Glomerular endothelial cell (primary cell): ENCODE results near the gene NBEAL2. TPM values are rescaled to one million over a fixed set of nuclear protein-coding genes. Genes with fewer than 3 reads are reported as not detected.

Experiments
- DNase-seq: peaks from one replicate; pipeline ENCODE4 v3.0.0-alpha.2; 2011; ENCODE audit warnings: low read depth, low spot score; ENCODE audit errors: extremely low read depth
- total RNA-seq: library from RNA; depleted of rRNA; stranded (reverse); fragments of >200 nt; gene quantifications from 2 replicates; pipeline ENCODE4 v1.2.3, GENCODE V29; 2015

The NBEAL2 gene
- total RNA-seq, 1 donor from 2014 or later = 98.0 TPM

DNA sequence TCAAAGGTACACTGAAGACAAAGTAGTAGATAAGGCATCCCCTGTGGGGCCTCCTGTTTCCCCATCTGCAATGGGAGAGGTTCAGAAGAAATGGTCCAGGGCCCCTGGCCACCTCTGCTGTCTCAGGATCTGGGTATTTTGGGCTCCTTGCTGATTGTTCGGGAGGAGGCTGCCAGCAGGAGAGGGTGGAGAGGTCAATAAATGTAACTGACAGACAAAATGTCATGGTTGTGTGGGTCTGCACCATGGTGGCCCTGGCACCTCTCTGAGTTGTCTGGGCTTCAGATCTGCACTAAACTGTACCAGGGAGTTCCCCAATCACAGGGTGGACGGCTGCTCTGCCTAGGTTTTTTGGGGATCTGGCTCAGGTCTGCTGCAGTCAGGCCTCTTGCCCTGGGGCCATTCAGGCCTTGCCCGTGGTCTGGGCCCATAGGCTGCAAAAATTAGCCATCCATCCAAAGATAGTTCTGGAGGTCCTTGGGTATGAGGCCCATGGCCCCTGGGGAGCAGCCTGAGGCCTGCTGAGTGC is 7.4 kb downstream of the NBEAL2 start:
- no peak for DNase-seq

- no peak for DNase-seq
These were observed 7.9 kb downstream of the NBEAL2 start for GRCh38 chr3:46987319-46987742.

GRCh38 chr3:46987743-46988401 is 8.4 kb downstream of the NBEAL2 start:
- DNase-seq = no peak

DNA sequence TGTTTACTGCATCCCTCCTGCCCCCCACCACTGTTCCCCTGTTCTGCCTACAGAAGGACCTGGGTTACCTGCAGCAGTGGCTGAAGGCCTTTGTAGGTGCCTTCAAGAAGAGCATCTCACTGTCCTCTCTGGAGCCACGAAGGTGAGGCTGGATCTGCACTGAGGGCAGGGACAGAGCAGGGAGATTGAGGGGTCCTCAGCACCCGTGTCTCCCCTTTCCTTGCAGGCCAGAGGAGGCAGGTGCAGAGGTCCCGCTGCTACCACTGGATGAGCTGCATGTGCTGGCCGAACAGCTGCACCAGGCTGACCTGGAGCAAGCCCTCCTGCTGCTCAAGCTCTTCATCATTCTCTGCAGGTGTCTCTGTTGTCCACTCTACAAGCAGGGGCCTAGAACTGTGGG is 9.2 kb downstream of the NBEAL2 start:
- DNase-seq = no peak

DNA sequence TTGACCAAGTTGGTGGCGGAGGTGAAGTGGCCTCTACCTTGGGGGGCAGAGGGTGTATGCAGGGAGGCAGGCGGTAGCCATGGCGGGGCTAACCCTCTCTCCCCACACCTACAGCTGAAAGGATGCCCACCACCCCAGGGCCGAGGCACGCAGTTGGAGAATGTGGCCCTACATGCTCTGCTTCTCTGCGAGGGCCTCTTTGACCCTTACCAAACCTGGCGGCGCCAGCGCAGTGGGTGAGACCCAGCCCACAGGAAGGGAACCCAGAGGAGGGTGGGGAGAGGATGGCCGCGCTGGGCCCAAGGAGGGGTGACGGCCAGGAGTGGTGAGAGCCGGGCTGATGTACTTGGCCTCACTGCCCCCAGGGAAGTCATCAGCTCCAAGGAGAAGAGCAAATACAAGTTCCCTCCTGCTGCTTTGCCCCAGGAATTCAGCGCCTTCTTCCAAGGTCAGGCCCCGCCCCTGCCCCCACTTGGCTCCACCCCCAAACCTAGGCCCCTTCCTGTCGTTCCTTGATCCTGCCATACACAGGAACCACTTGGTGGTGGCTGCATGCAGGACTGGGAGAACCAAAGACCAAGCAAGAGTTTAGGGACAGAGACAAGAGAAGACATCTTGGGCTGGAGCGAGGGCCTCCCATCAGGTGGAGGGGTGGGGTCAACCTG is 9.8 kb downstream of the NBEAL2 start:
- DNase-seq = no peak

GRCh38 chr3:46990573-46991374 is 11.3 kb downstream of the NBEAL2 start:
- DNase-seq = no peak

DNA sequence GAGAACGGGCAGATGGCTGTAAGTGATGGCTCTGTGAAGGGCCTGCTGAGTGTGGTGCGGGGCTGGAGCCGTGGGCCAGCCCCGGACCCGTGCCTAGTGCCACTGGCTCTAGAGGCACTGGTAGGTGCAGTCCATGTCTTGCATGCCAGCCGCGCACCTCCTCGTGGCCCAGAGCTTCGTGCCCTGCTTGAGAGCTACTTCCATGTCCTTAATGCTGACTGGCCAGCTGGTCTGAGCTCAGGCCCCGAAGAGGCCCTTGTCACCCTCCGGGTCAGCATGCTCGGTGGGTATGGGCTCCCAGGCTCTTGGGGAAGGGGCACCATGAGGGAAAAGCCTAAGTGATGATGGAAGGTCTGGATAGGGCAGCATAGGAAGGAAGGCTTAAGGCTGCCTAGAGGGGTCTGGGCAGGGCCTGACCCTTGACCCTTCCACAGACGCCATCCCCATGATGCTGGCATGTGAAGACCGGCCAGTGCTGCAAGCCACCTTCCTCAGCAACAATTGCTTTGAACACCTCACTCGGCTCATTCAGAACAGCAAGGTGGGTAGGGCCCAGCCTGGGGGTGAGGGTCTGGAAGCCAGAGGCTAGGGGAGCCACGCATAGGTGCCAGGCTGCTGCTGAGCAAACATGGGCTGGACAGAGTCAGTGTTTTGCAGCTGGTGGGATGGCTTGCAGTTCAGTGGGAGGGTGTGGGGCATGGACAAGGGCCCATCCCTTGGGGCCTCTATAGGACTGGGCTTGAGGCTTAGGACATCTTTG is 12.1 kb downstream of the NBEAL2 start:
- no peak for DNase-seq

DNA sequence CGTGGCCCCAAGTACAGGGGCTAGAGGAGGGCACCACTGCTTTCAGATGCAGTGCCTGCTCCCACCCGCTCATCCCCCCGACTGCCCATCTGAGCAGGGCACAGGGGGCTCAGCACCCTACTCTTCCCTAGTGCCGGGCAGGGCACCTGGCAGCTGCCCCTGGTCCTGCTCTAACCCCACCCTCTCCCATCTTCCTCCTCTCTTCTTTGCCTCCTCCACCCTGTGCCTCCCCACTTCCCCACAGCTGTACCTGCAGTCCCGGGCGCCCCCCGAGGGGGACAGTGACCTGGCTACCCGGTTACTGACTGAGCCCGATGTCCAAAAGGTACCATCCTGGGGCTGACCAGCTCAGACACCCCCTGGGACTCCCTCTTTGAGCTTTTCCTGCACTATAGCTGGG is 12.8 kb downstream of the NBEAL2 start:
- no peak for DNase-seq

- no peak for DNase-seq
These were observed 13.8 kb downstream of the NBEAL2 start for GRCh38 chr3:46993292-46993691.

DNA sequence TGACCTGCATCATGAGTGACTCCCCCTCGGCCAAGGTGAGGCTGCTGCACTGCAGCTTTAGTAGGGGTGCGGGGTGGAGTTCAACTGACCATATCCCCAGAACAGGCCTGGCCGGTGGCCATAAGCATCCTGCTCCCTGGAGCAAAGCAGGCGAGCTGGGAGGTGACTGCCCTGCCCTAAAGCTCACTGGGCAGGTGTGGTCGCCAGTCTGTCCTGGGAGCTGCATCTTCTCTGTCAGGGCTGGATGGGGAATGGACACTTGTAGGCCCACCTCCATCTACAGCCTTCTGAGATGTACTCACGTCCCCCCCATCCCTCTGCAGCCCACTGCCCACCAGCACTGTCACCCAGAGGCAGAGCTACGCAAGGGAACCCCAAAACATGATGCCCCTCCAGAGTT is 14.5 kb downstream of the NBEAL2 start:
- no peak for DNase-seq

GRCh38 chr3:46994801-46995731 is 15.6 kb downstream of the NBEAL2 start:
- no peak for DNase-seq

DNA sequence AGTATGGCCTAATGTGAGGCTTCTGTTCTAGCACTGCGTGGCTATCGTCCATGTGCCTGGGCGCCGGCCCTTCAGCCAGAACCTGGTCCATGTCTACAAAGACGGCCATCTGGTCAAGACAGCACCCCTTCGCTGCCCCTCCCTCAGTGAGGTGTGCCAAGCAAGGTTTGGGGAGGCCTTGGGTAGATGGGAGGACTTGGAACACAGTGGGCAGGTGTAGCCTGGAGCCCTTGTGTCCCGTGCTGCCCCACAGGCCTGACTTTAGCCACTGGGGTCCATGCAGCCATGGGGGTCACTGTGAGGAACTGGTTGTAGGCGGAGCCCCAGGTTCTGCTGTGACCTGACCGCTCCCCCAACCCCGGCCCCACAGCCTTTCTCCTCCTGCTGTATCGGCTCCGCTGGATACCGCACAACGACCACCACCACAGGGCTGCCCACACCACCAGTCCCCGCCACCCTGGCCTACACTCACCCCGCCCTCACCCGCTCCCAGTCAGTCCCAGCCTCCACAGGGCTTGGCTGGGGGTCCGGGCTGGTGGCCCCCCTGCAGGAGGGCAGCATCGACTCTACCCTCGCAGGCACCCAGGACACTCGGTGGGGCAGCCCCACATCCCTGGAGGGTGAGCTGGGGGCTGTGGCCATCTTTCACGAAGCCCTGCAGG is 16.6 kb downstream of the NBEAL2 start:
- no peak for DNase-seq

- no peak for DNase-seq
These were observed 17.4 kb downstream of the NBEAL2 start for GRCh38 chr3:46996689-46997452.

- no peak for DNase-seq
These were observed 18.1 kb downstream of the NBEAL2 start for GRCh38 chr3:46997453-46998091.

DNA sequence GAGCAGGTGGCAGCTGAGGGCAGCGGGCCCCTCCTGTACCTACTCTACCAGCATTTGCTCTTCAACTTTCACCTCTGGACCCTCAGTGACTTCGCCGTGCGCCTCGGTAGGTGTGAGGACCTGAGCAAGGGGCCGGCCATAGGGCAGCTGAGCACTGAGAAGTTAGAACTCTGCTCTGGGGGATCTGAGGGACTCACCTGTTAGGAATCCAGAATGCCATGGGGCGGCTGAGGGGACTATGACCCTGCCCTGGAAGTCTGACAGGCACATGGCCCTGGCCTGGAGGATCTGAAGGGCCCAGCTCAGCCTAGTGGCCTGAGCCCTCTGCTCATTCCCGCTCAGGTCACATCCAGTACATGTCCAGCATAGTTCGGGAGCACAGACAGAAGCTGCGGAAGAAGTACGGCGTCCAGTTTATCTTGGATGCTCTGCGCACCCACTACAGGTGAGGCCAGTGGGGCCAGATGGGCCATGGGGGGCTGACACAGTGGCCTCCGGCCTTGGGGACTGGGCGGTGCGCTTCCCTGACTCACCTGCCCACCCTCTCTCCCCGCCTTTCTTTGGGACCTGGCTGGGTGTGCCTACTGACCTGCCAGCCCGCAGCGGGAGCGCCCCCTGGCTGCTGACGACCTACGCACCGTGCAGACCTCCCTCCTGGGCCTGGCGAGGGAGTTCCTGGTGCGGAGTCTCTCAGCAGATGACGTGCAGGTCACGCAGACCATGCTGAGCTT is 18.8 kb downstream of the NBEAL2 start:
- DNase-seq = no peak

DNA sequence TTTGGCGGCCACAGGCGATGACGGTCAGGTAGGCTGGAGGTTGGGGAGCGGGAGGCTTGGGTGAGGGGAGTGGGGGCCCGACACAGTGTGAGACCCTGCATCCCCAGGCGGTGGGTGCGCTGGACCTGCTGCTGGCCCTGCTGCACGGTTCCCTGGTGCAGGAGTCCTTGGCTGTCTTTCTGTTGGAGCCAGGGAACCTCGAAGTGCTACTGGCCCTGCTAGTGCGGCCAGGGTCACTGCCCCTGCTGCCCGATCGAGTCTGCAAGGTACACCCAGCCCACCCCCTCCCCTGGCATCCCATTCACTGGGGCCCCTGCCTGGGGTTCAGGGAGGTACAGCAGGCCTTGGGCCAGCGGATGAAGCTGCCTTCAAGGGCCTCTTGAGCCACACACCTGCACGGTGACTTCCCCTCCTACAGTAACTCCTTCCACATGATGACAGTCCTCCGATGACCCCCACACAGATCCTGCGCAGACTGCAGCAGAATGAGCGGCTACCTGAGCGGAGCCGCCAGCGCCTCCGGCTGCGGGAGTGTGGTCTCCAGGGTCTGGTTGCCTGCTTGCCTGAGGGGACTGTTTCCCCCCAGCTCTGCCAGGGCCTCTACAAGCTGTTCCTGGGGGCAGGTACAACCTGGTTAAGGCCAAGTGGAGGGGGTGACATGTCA is 19.5 kb downstream of the NBEAL2 start:
- no peak for DNase-seq
